ENCODE data around the gene ABCB4.

- TF ChIP-seq EZH2phosphoT487 (IDR thresholded peaks at IDR 0.05; ENCODE audit: unreplicated experiment) (no peak), POLR2AphosphoS5 (IDR thresholded peaks at IDR 0.05; ENCODE audit: low read depth) (no peak)
These were observed 19.9 kb upstream of the ABCB4 start for GRCh38 chr7:87495366-87495765.

All from GM23338 (cell line).